Panc1 (cell line): ENCODE data around the gene FAM53A. TPM values are rescaled to one million over a fixed set of nuclear protein-coding genes. Genes with fewer than 3 reads are reported as not detected.

Experiments used
- ATAC-seq: fragments of 200-7000 bp; cut with Tn5 transposase; 2 replicates; pipeline ENCODE4 v1.9.1; 2020; ENCODE audit warnings: mild to moderate bottlenecking, moderate library complexity
- BruUV-seq: library from RNA; stranded (reverse); fragments of 400-500 nt; replicated peaks from 2 replicates; lab custom pipeline; 2021; lab: Mats Ljungman, UMichigan
- CTCF ChIA-PET: fragments of 300-600 bp; sonication (Branson Sonifier 250); formaldehyde crosslinking; loops from one replicate; lab custom pipeline; 2022; ENCODE audit warnings: antibody characterized with exemption; lab: Charles Lee
- POLR2A ChIA-PET: fragments of 300-600 bp; sonication (Branson Sonifier 250); formaldehyde crosslinking; loops from one replicate; lab custom pipeline; 2022; ENCODE audit warnings: antibody characterized with exemption; lab: Charles Lee
- DNase-seq: peaks from one replicate; pipeline ENCODE4 v3.0.0-alpha.2; 2010; ENCODE audit warnings: low read depth, low spot score
- H3K27ac ChIP-seq: 2 replicates; pipeline ENCODE4 v1.5.1; 2011; ENCODE audit warnings: mild to moderate bottlenecking, low read length, inconsistent platforms
- H3K27me3 ChIP-seq: fragments of 200-500 bp; sonication (Bioruptor generic); 2 replicates; pipeline ENCODE4 v1.6.0; 2014; ENCODE audit warnings: low read length, inconsistent platforms; ENCODE audit not compliant: control insufficient read depth, insufficient read depth
- H3K36me3 ChIP-seq: fragments of 200-500 bp; sonication (Bioruptor generic); 2 replicates; pipeline ENCODE4 v1.5.1; 2014; ENCODE audit warnings: inconsistent platforms, mild to moderate bottlenecking, low read length, moderate library complexity; ENCODE audit not compliant: control insufficient read depth, insufficient read depth
- H3K4me1 ChIP-seq: 2 replicates; pipeline ENCODE4 v1.5.1; 2011; ENCODE audit warnings: inconsistent platforms, mild to moderate bottlenecking, low read length, moderate library complexity; ENCODE audit not compliant: control insufficient read depth, insufficient read depth
- H3K4me3 ChIP-seq, 2 experiments: 2 replicates each; pipeline ENCODE4 v1.5.1; 2011 to 2012; ENCODE audit warnings: low read depth in 2 of 2, low read length in 2 of 2, mild to moderate bottlenecking in 2 of 2, inconsistent platforms in 1 of 2, moderate library complexity in 1 of 2
- H3K9me3 ChIP-seq: fragments of 200-500 bp; sonication (Bioruptor generic); 2 replicates; pipeline ENCODE4 v1.5.1; 2014; ENCODE audit warnings: low read depth, mild to moderate bottlenecking, inconsistent platforms, low read length, moderate library complexity; ENCODE audit not compliant: control insufficient read depth, insufficient read depth
- CTCF ChIP-seq: fragments of 450-650 bp; IDR thresholded peaks from 2 replicates; pipeline ENCODE4 v1.5.1; 2017; ENCODE audit warnings: mild to moderate bottlenecking
- POLR2AphosphoS5 ChIP-seq: IDR thresholded peaks from 2 replicates; pipeline ENCODE4 v1.6.1; 2012; ENCODE audit warnings: mild to moderate bottlenecking, low read depth, low read length, moderate library complexity
- REST ChIP-seq, 2 experiments: IDR thresholded peaks; 2 replicates each; pipeline ENCODE4 v1.6.1; 2011 to 2012; ENCODE audit warnings: low read depth in 2 of 2, control low read depth in 1 of 2, low read length in 1 of 2, mild to moderate bottlenecking in 1 of 2, moderate library complexity in 1 of 2; ENCODE audit not compliant: insufficient read depth in 1 of 2
- SIN3A ChIP-seq: IDR thresholded peaks from 2 replicates; pipeline ENCODE4 v1.6.1; 2012; ENCODE audit warnings: low read depth, mild to moderate bottlenecking, low read length, moderate library complexity, borderline replicate concordance; ENCODE audit not compliant: insufficient read depth
- TCF7L2 ChIP-seq: IDR thresholded peaks from 2 replicates; pipeline ENCODE4 v1.6.1; 2011; ENCODE audit warnings: mild to moderate bottlenecking, low read depth, low read length, inconsistent platforms
- in situ Hi-C: cut with HindIII; loops from 2 replicates; pipeline ENCODE4 v1.10.0; 2016; ENCODE audit warnings: low sequenced_read_pairs, low pct_unique_long_range_greater_than_20kb
- intact Hi-C: fragments of 100-400 bp; cut with micrococcal nuclease; formaldehyde crosslinking; loops from one replicate; pipeline ENCODE4 v1.10.0; 2022; ENCODE audit not compliant: unreplicated experiment
- total RNA-seq: library from RNA; stranded (reverse); gene quantifications from one replicate; pipeline ENCODE4 v1.2.1, GENCODE V29; 2021; ENCODE audit not compliant: unreplicated experiment

The FAM53A gene
- total RNA-seq, 1 experiment from 2014 or later: 7.0 TPM

GRCh38 chr4:1668488-1668840 lies 15.6 kb downstream of the FAM53A start:
- H3K27ac ChIP-seq: no peak overlapping the region
- no peaks in the 10 kb centered on the region for H3K9me3 ChIP-seq
- DNase-seq: no peak
- ChIA-PET POLR2A (no interaction called here), CTCF (no interaction called here)
- H3K27me3 ChIP-seq: no peaks in the 10 kb centered on the region
- H3K4me3 ChIP-seq: no peak overlapping the region
- no peaks in the 10 kb centered on the region for H3K4me1 ChIP-seq
- BruUV-seq: no TSS peak
- no peak for ATAC-seq
- TF ChIP-seq CTCF (no peak), TCF7L2 (no peak), REST (IDR thresholded peaks at IDR 0.05; ENCODE audit: insufficient read depth in 1 of 2, low read depth in 2 of 2, low read length in 1 of 2) (no peak), POLR2AphosphoS5 (no peak), SIN3A (no peak)
- H3K36me3 ChIP-seq: no peaks in the 10 kb centered on the region
- in situ Hi-C loops: no loop called here
- intact Hi-C loops: no loop called here

DNA sequence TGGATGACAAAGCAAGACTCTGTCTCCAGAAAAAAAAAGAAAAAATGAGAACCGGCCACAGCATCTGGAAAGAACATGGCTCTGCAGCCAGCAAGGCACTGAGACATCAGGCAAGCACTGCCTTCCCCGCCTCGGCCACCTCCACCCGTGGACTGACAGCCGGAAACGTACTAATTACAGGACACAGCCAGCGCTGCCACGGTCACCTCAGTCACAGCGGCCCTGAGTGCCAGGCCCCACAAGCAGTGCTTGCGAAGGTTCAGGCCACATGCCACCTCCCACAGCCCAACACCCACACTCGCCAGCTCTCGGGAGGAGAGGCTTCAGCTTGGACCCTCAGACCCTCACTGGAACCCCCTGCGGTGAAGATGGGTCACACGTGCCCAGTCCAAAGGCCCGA lies 16.8 kb downstream of the FAM53A start:
- in situ Hi-C loops (no loop called here), intact Hi-C loops (no loop called here)
- ATAC-seq: no peak
- no peaks in the 10 kb centered on the region for H3K27me3 ChIP-seq
- DNase-seq: no peak
- CTCF ChIA-PET: no interaction called here
- H3K4me3 ChIP-seq: no peak overlapping the region
- TF ChIP-seq REST (IDR thresholded peaks at IDR 0.05; ENCODE audit: insufficient read depth in 1 of 2, low read depth in 2 of 2, low read length in 1 of 2): no peak
- no peak for TF ChIP-seq POLR2AphosphoS5
- no peak for TF ChIP-seq TCF7L2
- TF ChIP-seq CTCF: no peak
- no peak for TF ChIP-seq SIN3A
- POLR2A ChIA-PET: no interaction called here
- BruUV-seq: no TSS peak
- no peak overlapping the region for H3K27ac ChIP-seq
- H3K4me1 ChIP-seq: no peaks in the 10 kb centered on the region
- no peaks in the 10 kb centered on the region for H3K9me3 ChIP-seq
- H3K36me3 ChIP-seq: no peaks in the 10 kb centered on the region
